ENCODE data around the gene CYBB.

DNA sequence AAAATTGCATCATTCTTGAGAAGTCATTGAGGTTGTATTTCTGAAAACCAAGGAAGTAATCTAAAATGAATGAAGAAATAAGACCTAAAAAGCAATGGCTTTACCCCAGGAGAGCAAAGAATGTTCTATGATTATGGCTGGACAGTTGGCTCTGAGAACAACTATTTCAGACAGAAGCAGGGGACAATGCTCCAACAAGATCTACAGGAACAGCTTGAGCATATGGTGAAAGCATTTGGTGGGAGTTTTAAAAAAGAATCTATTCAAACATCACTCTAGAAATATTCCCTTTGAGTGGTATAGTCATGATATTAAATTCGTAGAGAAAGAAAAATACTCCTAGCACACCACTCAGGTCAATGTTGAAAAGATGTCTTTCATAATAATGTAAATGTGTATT is 40.8 kb downstream of the CYBB start:
- TF ChIP-seq CTCF (tag by site-specific recombination; IDR thresholded peaks at IDR 0.05) (no peak), TRIM28 (IDR thresholded peaks at IDR 0.05; ENCODE audit: borderline replicate concordance, low read length) (no peak)

Data from HEK293 (cell line).